ENCODE results near the gene SPHKAP.
"Not testable (repeated sequence)": the region's sequence is repeated elsewhere in the genome, so short reads cannot be mapped to it uniquely, and the experiment has no call there.

Gene SPHKAP

DNA sequence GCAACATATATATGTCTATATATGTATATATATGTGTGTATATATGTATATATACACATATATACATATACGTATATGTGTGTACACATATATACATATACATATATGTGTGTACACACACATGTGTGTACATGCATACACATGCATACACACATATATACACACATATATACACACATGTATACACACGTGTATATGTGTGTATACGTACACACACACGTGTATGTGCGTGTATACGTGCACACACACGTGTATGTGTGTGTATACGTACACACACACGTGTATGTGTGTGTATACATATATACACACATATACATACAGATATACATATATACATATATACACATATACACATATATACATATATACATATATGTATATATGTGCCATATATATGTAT, 89.4 kb downstream of the SPHKAP start:
- no peak for DNase-seq

DNA sequence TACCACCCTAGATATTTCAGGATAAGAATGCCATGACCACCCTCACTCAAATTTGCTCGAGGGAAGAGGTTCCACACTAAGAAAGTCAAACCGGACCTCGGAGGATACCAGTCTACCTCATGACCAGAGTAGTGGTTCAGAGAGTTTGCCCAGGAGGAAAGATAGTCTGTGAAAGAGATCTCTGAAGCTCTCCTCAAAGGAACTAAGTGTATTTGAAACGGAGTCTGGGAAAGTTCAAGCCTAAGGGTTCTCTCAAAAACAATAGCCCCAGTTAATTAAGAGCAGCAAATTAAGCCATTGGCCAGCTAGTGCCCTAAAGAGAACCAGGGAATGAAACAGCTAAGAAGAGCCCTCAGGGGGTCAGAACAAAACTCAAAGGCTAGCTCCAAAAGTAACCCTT, 94.9 kb downstream of the SPHKAP start:
- DNase-seq = no peak

DNA sequence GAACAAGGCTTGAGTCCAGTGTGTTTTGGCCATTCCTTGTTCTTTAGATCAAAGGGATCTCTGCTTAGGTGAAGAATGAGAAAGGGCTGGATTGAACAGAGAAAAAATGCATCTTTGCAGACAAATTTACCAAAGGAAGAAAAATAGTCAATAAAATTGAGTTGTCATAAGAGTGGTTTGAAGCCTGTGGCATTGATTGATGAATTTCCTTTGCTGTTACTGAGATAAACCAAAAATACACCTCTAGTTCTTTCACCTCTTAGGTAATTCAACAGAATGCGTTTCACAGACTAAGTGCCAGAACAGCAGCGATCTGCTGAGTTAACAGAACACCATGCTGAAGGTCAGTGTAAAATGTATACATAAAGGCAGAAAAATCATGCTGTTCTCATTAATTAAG, 96.8 kb downstream of the SPHKAP start:
- no peak for DNase-seq

DNA sequence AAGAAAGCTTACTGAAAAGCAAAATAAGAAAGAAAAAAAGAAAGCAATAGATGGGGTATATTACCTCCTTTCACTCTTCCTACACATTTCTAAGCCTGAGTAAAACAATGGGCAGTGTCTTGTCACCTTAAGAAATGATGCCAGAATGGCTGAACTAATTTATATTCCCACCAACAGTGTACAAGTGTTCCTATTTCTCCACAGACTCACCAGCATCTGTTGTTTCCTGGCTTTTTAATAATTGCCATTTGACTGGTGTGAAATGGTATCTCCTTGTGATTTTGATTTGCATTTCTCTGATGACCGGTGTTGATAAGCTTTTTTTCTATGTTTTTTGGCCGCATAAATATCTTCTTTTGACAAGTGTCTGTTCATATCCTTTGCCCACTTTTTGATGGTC, 98.4 kb downstream of the SPHKAP start:
- DNase-seq = no peak

- DNase-seq = no peak
These were observed 98.9 kb downstream of the SPHKAP start for GRCh38 chr2:228082571-228082970.

- no peak for DNase-seq
These were observed 102.3 kb downstream of the SPHKAP start for GRCh38 chr2:228079194-228079593.

- DNase-seq = not testable (repeated sequence)
These were observed 104.8 kb downstream of the SPHKAP start for GRCh38 chr2:228076695-228077094.

DNA sequence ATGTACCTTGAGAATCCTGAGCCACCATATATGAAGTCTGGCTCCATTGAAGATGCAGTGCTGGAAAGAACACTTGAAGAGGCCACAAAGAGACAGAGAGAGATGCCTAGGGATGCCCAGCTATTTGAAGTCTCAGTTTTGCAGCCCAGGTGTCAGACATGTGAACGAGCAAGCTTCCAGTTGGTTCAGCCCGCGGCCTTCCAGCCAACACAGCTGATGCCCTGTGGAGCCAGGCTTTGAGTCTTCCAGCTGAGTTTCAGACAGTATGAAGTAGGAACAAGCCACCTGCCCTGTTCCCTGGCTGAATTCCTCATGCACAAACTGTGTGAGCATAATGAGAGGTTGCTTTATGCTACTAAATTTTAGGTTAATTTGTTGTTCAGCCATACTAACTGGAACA, 108.8 kb downstream of the SPHKAP start:
- no peak for DNase-seq

DNA sequence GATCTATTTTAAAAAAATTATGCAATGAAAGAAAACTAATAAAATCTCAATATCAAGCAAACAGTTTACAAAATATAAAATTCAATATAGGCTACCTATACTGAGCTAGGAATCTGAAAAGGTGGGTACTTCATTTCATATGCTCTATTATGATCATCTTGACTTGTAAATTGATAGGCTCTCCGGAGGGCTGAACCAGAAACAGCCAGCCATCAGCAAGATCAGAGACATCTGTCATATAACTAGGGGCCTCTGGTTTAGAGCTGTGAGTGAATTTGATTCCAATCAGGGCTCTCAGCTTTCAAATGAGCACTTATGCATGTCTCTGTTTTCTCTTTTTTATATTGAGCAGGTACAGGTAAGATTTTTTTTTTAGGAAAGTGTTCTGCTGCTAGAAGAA, 114.2 kb downstream of the SPHKAP start:
- DNase-seq = no peak

DNA sequence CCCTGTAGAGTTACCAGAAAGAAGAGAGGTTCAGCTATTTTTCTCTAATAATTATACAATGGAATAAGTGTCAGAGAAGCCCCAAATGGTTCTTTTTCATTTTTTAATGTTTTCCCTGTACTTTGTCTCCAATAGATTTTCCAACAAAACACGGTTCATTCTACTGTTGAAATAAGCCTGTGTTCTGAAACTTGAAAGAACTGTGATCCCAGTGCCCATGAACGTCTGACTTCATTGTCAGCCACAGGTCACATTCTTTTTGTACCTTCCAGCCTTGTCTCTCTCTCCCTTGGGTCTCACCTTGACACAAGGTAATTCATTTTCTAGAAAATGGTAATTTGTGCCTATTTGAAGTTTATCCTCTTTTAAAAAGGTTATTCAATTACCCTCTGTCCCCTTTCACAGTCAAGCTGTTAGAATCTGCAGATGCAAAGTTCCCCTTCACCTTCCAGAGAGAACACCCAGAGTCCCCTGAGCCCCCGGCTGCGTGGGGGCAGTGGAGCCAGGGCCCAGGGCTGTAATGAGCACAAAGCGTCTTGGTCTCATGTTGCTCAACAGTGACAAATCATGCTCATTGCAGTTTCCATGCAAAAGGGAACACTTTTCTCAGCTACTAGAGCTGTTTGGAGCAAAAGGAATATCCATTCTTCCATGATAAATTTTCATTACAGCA, 115.2 kb downstream of the SPHKAP start:
- DNase-seq = no peak

DNA sequence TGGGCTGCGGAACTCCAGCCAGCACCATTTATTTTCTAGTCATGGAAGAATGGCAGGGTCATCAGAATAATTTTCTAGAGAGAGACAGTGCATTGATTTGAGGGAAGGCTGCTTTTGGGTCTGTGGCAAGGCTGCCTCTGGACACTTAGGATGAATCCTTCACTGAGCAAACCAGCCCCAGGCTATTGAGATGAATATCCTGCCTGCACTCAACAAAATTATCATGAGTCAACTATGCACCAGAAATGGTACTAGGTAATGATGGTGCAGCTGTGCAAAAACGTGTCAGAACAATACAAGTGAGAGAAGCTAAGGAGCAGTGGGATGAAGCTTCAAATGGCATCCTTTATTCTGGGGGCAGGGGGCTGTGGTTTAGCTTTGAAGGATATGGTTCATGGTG, 115.8 kb downstream of the SPHKAP start:
- no peak for DNase-seq

DNA sequence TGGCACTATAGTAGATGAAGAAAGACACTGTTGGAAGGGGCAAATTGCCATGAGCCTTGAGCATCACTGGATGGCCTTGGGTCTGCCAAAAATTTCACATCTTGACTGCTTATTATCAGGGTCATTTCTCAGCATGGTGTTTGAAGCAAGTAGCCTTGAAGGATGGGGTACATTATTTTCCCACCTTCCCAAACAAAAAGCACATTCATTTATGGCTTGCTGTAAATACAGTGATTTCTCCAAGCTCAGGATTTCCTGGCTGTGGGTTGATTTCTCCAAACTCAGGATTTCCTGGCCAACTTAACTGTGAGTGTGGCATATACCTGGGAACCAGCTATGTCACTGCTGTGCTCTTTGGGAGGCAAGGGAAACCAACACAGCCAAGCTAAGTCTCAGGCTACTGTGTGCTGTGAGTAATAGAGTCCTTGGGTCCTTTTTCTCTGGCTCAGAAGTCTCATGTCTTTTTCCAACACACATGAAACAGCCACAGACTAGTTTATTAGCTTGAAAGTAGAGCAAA, 116.6 kb downstream of the SPHKAP start:
- DNase-seq = no peak

- no peak for DNase-seq
These were observed 117.5 kb downstream of the SPHKAP start for GRCh38 chr2:228064024-228064423.

GRCh38 chr2:228063558-228063957, 117.9 kb downstream of the SPHKAP start:
- DNase-seq = no peak

GRCh38 chr2:228059735-228060134, 121.8 kb downstream of the SPHKAP start:
- DNase-seq = no peak

DNA sequence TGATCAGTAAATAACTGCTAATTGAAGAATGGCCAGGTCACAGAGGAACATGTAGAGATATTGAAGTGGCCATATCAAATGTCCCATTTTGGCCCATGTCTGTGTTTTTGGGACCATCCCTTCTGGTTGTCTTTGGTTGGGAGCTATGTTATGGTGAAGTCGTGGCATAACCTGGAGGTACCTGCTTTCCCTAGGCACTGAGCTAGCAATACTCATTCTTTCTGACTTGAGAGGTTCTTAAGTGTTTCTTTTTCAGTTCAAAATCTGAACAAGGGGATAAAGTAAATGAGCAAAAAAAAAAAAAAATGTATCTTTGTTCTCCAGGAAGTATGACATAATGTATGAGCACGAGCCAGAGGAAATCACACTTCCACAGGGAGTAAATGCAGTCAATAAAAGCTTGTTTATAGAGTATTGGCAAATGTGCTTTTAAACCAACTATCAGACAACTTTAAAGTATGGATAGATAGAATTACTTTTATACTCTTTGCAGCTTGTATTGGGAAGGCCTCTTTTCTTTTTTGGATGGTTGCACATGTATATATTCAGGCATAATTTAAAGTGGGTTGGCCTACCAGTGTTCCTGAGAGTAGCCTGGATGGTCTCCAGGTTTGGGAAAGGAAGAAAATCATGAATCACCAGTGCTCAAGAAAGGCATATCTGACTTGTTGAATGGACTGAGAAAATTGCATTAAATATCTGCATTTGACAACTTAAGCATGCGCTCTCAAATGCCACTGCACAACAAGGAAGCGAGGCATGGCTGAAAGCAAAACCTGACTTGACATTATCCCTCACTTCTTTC, 125.0 kb downstream of the SPHKAP start:
- DNase-seq = no peak

GRCh38 chr2:228048838-228049490, 132.5 kb downstream of the SPHKAP start:
- DNase-seq = peak; percentile 24

- no peak for DNase-seq
These were observed 140.5 kb downstream of the SPHKAP start for GRCh38 chr2:228040995-228041394.

DNA sequence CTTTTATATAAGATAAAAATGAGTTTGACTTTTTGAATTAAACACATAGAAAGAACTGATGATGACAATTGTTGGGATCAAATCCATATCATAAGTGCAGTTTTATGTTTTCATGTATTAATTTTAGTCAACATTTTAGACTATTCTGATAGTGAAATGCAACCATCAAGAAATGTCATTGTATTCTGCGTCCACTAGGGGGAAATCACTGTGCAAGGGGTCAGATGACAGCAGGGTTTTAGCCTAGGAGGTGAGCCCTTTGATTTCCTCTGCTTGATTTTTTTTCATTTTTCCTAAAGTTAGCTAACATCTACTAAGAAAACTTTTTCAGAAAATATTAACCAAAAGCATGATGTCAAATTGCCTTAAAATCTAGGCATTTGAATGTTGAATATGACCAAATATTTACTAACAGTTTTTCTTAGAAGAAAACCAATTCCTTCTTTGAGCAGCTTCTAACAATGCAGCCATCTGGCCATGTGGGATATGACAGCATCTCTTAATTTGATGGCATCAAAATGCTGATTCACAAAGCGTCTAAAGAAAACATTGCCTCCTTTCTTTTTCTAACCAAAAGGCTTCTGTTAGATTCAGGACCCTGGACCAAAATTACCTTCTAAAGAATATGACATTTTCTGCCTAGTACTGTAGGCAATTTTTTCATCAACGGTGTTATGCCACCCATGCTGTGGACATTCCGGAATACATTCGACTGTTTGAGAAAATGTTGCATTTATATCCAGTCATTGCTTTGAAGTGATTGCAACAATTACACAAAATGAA, 141.5 kb downstream of the SPHKAP start:
- DNase-seq = peak; percentile 9

DNA sequence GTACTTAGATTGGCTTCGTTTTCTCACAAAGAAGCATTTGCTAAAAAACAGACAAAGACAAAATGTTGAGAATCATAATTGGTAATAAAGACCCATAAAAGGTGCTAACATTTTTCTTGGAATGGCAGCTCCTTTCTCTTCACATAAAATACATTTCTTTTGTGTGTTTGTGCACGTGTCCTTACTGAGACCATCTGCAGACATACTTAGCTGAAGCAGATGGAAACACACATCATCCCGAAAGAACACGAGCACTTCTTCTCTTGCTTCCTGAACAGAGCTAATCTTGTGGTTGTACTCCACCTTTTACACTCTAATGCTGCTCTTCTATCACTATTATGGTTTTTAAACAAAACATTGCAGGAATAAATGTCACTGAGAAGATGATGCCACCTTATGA, 142.5 kb downstream of the SPHKAP start:
- no peak for DNase-seq

DNA sequence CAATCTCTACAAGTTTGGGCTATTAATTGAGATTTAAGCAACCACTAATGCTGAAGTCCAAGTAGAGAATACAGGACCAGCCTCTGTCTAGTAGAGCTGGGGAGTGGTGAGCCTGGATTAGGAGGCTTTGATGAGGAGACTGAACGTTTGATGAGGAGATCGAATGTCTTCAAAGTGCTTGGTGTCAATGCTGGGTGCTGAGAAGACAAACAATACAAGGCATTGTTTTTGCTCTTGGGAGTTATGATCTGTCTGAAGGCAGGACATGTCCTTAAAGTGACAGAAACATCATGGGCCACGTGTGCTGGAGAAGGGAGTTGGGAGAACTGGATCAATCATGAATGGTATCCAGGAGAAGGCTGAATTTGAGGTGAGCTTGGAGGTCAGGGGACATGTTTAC, 143.6 kb downstream of the SPHKAP start:
- DNase-seq = no peak

- no peak for DNase-seq
These were observed 157.9 kb downstream of the SPHKAP start for GRCh38 chr2:228023619-228024018.

- DNase-seq = no peak
These were observed 163.2 kb downstream of the SPHKAP start for GRCh38 chr2:228018311-228018710.
